ENCODE data around the gene GALNT16. TPM values are rescaled to one million over a fixed set of nuclear protein-coding genes. Genes with fewer than 3 reads are reported as not detected.

Gene GALNT16
- total RNA-seq, 1 donor from 2014 or later = 8.2 TPM

- H3K27ac Mint-ChIP-seq = peak overlapping the region; percentile 34
- TF ChIP-seq CTCF (IDR thresholded peaks at IDR 0.05; ENCODE audit: unreplicated experiment) = no peak
- H3K27me3 Mint-ChIP-seq (ENCODE audit: low read depth) = no peaks in the 10 kb centered on the region
- H3K9me3 Mint-ChIP-seq = no peaks in the 10 kb centered on the region
- peaks cover 41% of the 10 kb centered on the region for H3K36me3 Mint-ChIP-seq
- H3K4me3 Mint-ChIP-seq = no peak overlapping the region
- H3K4me1 Mint-ChIP-seq = peaks cover 6% of the 10 kb centered on the region
- no peak for DNase-seq (ENCODE audit: low spot score in 2 of 2, unreplicated experiment in 2 of 2)
These were observed 28.5 kb upstream of the GALNT16 start for GRCh38 chr14:69231486-69231885.

GRCh38 chr14:69232388-69232787 is 27.6 kb upstream of the GALNT16 start:
- H3K27ac Mint-ChIP-seq = no peak overlapping the region
- peaks cover 47% of the 10 kb centered on the region for H3K36me3 Mint-ChIP-seq
- no peak for TF ChIP-seq CTCF (IDR thresholded peaks at IDR 0.05; ENCODE audit: unreplicated experiment)
- H3K27me3 Mint-ChIP-seq (ENCODE audit: low read depth) = no peaks in the 10 kb centered on the region
- peaks cover 2% of the 10 kb centered on the region for H3K4me1 Mint-ChIP-seq
- H3K4me3 Mint-ChIP-seq = no peak overlapping the region
- H3K9me3 Mint-ChIP-seq = no peaks in the 10 kb centered on the region
- DNase-seq (ENCODE audit: low spot score in 2 of 2, unreplicated experiment in 2 of 2) = no peak

- peaks cover 50% of the 10 kb centered on the region for H3K36me3 Mint-ChIP-seq
- no peak overlapping the region for H3K27ac Mint-ChIP-seq
- DNase-seq (ENCODE audit: low spot score in 2 of 2, unreplicated experiment in 2 of 2) = no peak
- no peaks in the 10 kb centered on the region for H3K9me3 Mint-ChIP-seq
- no peak overlapping the region for H3K4me3 Mint-ChIP-seq
- peaks cover 2% of the 10 kb centered on the region for H3K4me1 Mint-ChIP-seq
- H3K27me3 Mint-ChIP-seq (ENCODE audit: low read depth) = no peaks in the 10 kb centered on the region
- TF ChIP-seq CTCF (IDR thresholded peaks at IDR 0.05; ENCODE audit: unreplicated experiment) = no peak
These were observed 25.9 kb upstream of the GALNT16 start for GRCh38 chr14:69234106-69234505.

DNA sequence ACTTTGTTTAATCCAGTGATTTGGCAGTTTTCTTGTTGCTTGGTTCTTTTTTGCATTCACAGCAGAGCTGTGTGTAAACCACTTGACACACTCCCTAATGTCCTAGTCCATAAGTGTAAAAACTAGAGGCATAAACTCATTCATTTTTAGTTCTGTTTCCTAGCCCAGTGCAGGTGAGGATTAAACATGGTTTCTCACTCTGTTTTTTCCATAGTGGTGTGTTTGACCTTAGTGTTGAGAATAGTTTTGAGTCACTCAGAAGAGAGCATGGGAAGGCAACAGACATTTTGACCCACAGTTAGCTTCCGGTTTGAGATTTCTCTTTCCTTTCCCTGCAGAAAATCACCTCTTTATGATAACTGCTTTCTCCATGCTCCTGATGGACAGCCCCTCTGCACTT is 24.2 kb upstream of the GALNT16 start:
- H3K36me3 Mint-ChIP-seq = peaks cover 48% of the 10 kb centered on the region

GRCh38 chr14:69237142-69237541 is 22.8 kb upstream of the GALNT16 start:
- DNase-seq (ENCODE audit: low spot score in 2 of 2, unreplicated experiment in 2 of 2) = no peak
- no peak overlapping the region for H3K27ac Mint-ChIP-seq
- no peak overlapping the region for H3K4me3 Mint-ChIP-seq

More for the DNA sequence above, 24.2 kb upstream of the GALNT16 start:
- no peak for TF ChIP-seq CTCF (IDR thresholded peaks at IDR 0.05; ENCODE audit: unreplicated experiment)
- H3K27me3 Mint-ChIP-seq (ENCODE audit: low read depth) = no peaks in the 10 kb centered on the region
- no peak for DNase-seq (ENCODE audit: low spot score in 2 of 2, unreplicated experiment in 2 of 2)
- H3K27ac Mint-ChIP-seq = no peak overlapping the region
- H3K9me3 Mint-ChIP-seq = no peaks in the 10 kb centered on the region
- H3K4me1 Mint-ChIP-seq = peaks cover 2% of the 10 kb centered on the region
- H3K4me3 Mint-ChIP-seq = no peak overlapping the region

More at GRCh38 chr14:69237142-69237541, 22.8 kb upstream of the GALNT16 start:
- no peaks in the 10 kb centered on the region for H3K4me1 Mint-ChIP-seq
- no peaks in the 10 kb centered on the region for H3K27me3 Mint-ChIP-seq (ENCODE audit: low read depth)
- peaks cover 42% of the 10 kb centered on the region for H3K36me3 Mint-ChIP-seq
- TF ChIP-seq CTCF (IDR thresholded peaks at IDR 0.05; ENCODE audit: unreplicated experiment) = no peak
- no peaks in the 10 kb centered on the region for H3K9me3 Mint-ChIP-seq
